AG09319 (cell line): ENCODE results near the gene DNAJA2.
"Not testable (repeated sequence)": the region's sequence is repeated elsewhere in the genome, so short reads cannot be mapped to it uniquely, and the experiment has no call there.

Source experiments
- DNase-seq: peaks from one replicate; pipeline ENCODE4 v3.0.0-alpha.2; 2010; ENCODE audit warnings: low read depth; ENCODE audit errors: extremely low read depth
- TF ChIP-seq, protein P1 (sequence below): IDR thresholded peaks from 2 replicates; pipeline ENCODE4 v1.5.1; 2011; ENCODE audit warnings: low read depth, mild to moderate bottlenecking, inconsistent platforms, low read length, moderate library complexity

DNAJA2 gene

GRCh38 chr16:47008612-47009011 is 35.1 kb upstream of the DNAJA2 start:
- no peak for DNase-seq
- TF ChIP-seq, protein P1, sequence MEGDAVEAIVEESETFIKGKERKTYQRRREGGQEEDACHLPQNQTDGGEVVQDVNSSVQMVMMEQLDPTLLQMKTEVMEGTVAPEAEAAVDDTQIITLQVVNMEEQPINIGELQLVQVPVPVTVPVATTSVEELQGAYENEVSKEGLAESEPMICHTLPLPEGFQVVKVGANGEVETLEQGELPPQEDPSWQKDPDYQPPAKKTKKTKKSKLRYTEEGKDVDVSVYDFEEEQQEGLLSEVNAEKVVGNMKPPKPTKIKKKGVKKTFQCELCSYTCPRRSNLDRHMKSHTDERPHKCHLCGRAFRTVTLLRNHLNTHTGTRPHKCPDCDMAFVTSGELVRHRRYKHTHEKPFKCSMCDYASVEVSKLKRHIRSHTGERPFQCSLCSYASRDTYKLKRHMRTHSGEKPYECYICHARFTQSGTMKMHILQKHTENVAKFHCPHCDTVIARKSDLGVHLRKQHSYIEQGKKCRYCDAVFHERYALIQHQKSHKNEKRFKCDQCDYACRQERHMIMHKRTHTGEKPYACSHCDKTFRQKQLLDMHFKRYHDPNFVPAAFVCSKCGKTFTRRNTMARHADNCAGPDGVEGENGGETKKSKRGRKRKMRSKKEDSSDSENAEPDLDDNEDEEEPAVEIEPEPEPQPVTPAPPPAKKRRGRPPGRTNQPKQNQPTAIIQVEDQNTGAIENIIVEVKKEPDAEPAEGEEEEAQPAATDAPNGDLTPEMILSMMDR, result no peak

DNA sequence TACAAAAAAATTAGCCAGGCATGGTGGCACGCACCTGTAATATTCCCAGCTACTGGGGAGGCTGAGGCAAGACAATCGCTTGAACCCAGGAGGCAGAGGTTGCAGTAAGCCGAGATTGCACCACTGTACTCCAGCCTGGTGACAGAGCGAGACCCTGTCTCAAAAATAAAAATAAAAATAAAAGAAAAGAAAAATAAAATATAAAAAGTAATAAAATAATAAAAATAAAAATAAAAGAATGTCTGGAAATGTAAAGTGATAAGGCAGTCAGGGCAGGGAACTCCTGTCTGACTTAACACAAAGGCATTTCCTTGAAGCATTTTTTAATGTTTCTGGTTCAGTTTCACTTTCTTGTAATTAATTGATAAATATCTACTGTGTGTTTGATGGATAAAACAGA is 34.7 kb upstream of the DNAJA2 start:
- TF ChIP-seq, protein P1, result no peak
- no peak for DNase-seq

- no peak for DNase-seq
- TF ChIP-seq, protein P1, result no peak
Measured at GRCh38 chr16:47004652-47005051, 31.2 kb upstream of the DNAJA2 start.

- DNase-seq, result not testable (repeated sequence)
Measured at GRCh38 chr16:47000066-47000465, 26.6 kb upstream of the DNAJA2 start.

GRCh38 chr16:46997844-46998243 is 24.4 kb upstream of the DNAJA2 start:
- TF ChIP-seq, protein P1, result no peak
- DNase-seq, result no peak

DNA sequence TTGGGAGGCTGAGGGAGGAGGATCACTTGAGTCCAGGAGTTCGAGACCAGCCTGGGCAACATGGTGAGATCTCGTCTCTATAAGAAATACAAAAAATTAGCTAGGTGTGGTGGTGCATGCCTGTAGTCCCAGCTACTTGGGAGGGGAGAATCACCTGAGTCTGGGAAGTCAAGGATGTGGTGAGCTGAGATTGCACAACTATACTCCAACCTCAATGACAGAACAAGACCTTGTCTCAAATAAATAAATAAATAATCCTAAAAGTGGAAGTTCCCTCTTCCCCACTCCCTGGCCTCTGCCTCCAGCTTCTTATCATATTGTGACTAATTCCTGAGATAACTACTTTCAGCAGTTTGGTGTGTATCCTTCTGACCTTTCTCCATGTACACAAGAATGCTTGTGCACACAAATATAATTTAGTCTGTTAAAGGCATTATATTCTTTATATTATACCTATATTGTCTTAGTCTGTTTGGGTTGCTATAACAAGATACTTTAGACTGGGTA is 23.5 kb upstream of the DNAJA2 start:
- DNase-seq, result no peak
- TF ChIP-seq, protein P1, result no peak

GRCh38 chr16:46996391-46996790 is 22.9 kb upstream of the DNAJA2 start:
- no peak for DNase-seq
- TF ChIP-seq, protein P1, result no peak
